Neuronal stem cell (in vitro differentiated cells): ENCODE data around the gene PIP5K1C.

Experiments used
- DNase-seq: peaks from one replicate; pipeline ENCODE4 v3.0.0-alpha.2; 2013; ENCODE audit warnings: low spot score
- H2AFZ ChIP-seq: one replicate; pipeline ENCODE4 v1.6.1; 2013; ENCODE audit warnings: mild to moderate bottlenecking, low read length, inconsistent platforms
- H2AK5ac ChIP-seq: 2 replicates; pipeline ENCODE4 v1.6.1; 2013; ENCODE audit warnings: low read depth, mild to moderate bottlenecking, inconsistent platforms, low read length, moderate library complexity, mixed read lengths
- H2BK120ac ChIP-seq: 2 replicates; pipeline ENCODE4 v1.6.1; 2013; ENCODE audit warnings: low read depth, mild to moderate bottlenecking, inconsistent platforms, low read length, moderate library complexity, mixed read lengths
- H2BK12ac ChIP-seq: one replicate; pipeline ENCODE4 v1.6.1; 2013; ENCODE audit warnings: low read length, inconsistent platforms
- H2BK15ac ChIP-seq: 2 replicates; pipeline ENCODE4 v1.6.1; 2013; ENCODE audit warnings: mild to moderate bottlenecking, low read length, inconsistent platforms, mixed read lengths
- H2BK5ac ChIP-seq: one replicate; pipeline ENCODE4 v1.6.1; 2013; ENCODE audit warnings: inconsistent platforms, mild to moderate bottlenecking, low read length, moderate library complexity
- H3K14ac ChIP-seq: one replicate; pipeline ENCODE4 v1.6.1; 2013; ENCODE audit warnings: low read length, inconsistent platforms
- H3K18ac ChIP-seq: 2 replicates; pipeline ENCODE4 v1.6.1; 2013; ENCODE audit warnings: low read length, inconsistent platforms
- H3K23ac ChIP-seq: 2 replicates; pipeline ENCODE4 v1.6.1; 2013; ENCODE audit warnings: low read depth, mild to moderate bottlenecking, mixed read lengths, low read length, inconsistent platforms; ENCODE audit not compliant: poor library complexity
- H3K27ac ChIP-seq: replicated peaks from 3 replicates; pipeline ENCODE4 v1.5.1; 2013; ENCODE audit warnings: low read length, inconsistent platforms
- H3K27me3 ChIP-seq, 3 experiments: 2 replicates each; pipeline ENCODE4 v1.6.1; 2013; ENCODE audit warnings: low read length in 3 of 3, mild to moderate bottlenecking in 2 of 3, inconsistent platforms in 1 of 3, low read depth in 1 of 3, mixed read lengths in 1 of 3, moderate library complexity in 1 of 3; ENCODE audit not compliant: control insufficient read depth in 3 of 3, insufficient read depth in 3 of 3
- H3K36me3 ChIP-seq, 2 donors: replicated peaks in 1 of 2; 2 replicates each; pipeline ENCODE4 v1.6.1; 2013; ENCODE audit warnings: low read length in 2 of 2; ENCODE audit not compliant: control insufficient read depth in 2 of 2, insufficient read depth in 2 of 2
- H3K4ac ChIP-seq: 2 replicates; pipeline ENCODE4 v1.6.1; 2013; ENCODE audit warnings: inconsistent platforms, mild to moderate bottlenecking, low read length, moderate library complexity
- H3K4me1 ChIP-seq, 2 donors: 1 replicate in 1 of 2; 2 replicates in 1 of 2; pipeline ENCODE4 v1.6.1; 2013; ENCODE audit warnings: low read length in 2 of 2, low read depth in 1 of 2; ENCODE audit not compliant: control insufficient read depth in 2 of 2, insufficient read depth in 1 of 2
- H3K4me2 ChIP-seq: one replicate; pipeline ENCODE4 v1.6.1; 2013; ENCODE audit warnings: mild to moderate bottlenecking, low read length, inconsistent platforms; ENCODE audit not compliant: insufficient read depth, poor library complexity, severe bottlenecking
- H3K4me3 ChIP-seq, 2 donors: 2 replicates each; pipeline ENCODE4 v1.5.1; 2013; ENCODE audit warnings: low read length in 2 of 2, mild to moderate bottlenecking in 2 of 2, inconsistent platforms in 1 of 2, moderate library complexity in 1 of 2
- H3K79me1 ChIP-seq: one replicate; pipeline ENCODE4 v1.6.1; 2013; ENCODE audit warnings: low read depth, mild to moderate bottlenecking, inconsistent platforms, low read length, moderate library complexity
- H3K9ac ChIP-seq: one replicate; pipeline ENCODE4 v1.6.1; 2013; ENCODE audit warnings: mild to moderate bottlenecking, low read depth, low read length, inconsistent platforms; ENCODE audit not compliant: poor library complexity
- H3K9me3 ChIP-seq, 2 donors: replicated peaks in 1 of 2; 2 replicates each; pipeline versions ENCODE3 to v1.6.1; 2013; ENCODE audit warnings: low read length in 2 of 2, mild to moderate bottlenecking in 2 of 2, inconsistent platforms in 1 of 2, low read depth in 1 of 2, mixed read lengths in 1 of 2, moderate library complexity in 1 of 2; ENCODE audit not compliant: control insufficient read depth in 2 of 2, insufficient read depth in 1 of 2
- H4K8ac ChIP-seq: one replicate; pipeline ENCODE4 v1.6.1; 2013; ENCODE audit warnings: low read depth, mild to moderate bottlenecking, inconsistent platforms, low read length, moderate library complexity
- H4K91ac ChIP-seq: one replicate; pipeline ENCODE4 v1.6.1; 2013; ENCODE audit warnings: low read length, low read depth, mild to moderate bottlenecking, inconsistent platforms; ENCODE audit not compliant: poor library complexity
- WGBS, 2 donors: extraction: QIAGEN DNeasy Blood & Tissue Kit; methylation state at CpG; one replicate each; pipeline ENCODE4 v1.1.7; 2013; ENCODE audit warnings: missing lambda C conversion rate in 2 of 2, mixed read lengths in 1 of 2; ENCODE audit not compliant: insufficient read length in 2 of 2, insufficient replicate concordance in 1 of 2; ENCODE audit errors: extremely low coverage in 2 of 2; 5-methylcytosine and 5-hydroxymethylcytosine counted together

Gene PIP5K1C

GRCh38 chr19:3656747-3657394, 43.4 kb downstream of the PIP5K1C start:
- Histone ChIP-seq H3K36me3 (peaks cover 47 to 83% of the 10 kb centered on the region in 2 donors), H3K23ac (no peak overlapping the region), H2AFZ (no peak overlapping the region), H2BK120ac (no peak overlapping the region), H3K9ac (no peak overlapping the region), H3K4ac (no peak overlapping the region), H3K27ac (no peak overlapping the region), H3K18ac (no peak overlapping the region), H3K14ac (peak overlapping the region; percentile 94), H3K27me3 (no peaks in the 10 kb centered on the region), H3K79me1 (peaks cover 6% of the 10 kb centered on the region), H2AK5ac (no peak overlapping the region), H2BK12ac (no peak overlapping the region), H2BK15ac (no peak overlapping the region), H2BK5ac (peak overlapping the region; percentile 48), H3K4me2 (no peak overlapping the region), H4K8ac (no peak overlapping the region), H3K4me1 (no peaks in the 10 kb centered on the region), H3K4me3 (no peak overlapping the region), H4K91ac (no peak overlapping the region), H3K9me3 (peaks cover 0 to 4% of the 10 kb centered on the region in 2 donors)
- no peak for DNase-seq
- whole genome bisulfite sequencing, 2 donors: no CpG with 5 or more reads among the region's 19 CpGs

- H2BK120ac ChIP-seq: no peak overlapping the region
- H4K8ac ChIP-seq: no peak overlapping the region
- H3K23ac ChIP-seq: no peak overlapping the region
- WGBS, 2 donors: no CpG with 5 or more reads among the region's 36 CpGs
- H2AK5ac ChIP-seq: no peak overlapping the region
- no peak overlapping the region for H3K18ac ChIP-seq
- H3K4me1 ChIP-seq: no peaks in the 10 kb centered on the region
- no peak overlapping the region for H2AFZ ChIP-seq
- H3K27ac ChIP-seq: no peak overlapping the region
- H3K4me3 ChIP-seq: no peak overlapping the region
- peak overlapping the region; percentile 94 for H3K14ac ChIP-seq
- no peak overlapping the region for H3K4me2 ChIP-seq
- no peak overlapping the region for H3K9ac ChIP-seq
- DNase-seq: no peak
- H3K36me3 ChIP-seq: peaks cover 45 to 83% of the 10 kb centered on the region in 2 donors
- H2BK5ac ChIP-seq: peak overlapping the region; percentile 48
- no peak overlapping the region for H2BK15ac ChIP-seq
- H3K4ac ChIP-seq: no peak overlapping the region
- no peaks in the 10 kb centered on the region for H3K27me3 ChIP-seq
- H2BK12ac ChIP-seq: peak overlapping the region; percentile 22
- H4K91ac ChIP-seq: no peak overlapping the region
- H3K79me1 ChIP-seq: peaks cover 6% of the 10 kb centered on the region
- H3K9me3 ChIP-seq: peaks cover 0 to 4% of the 10 kb centered on the region in 2 donors
Observed at GRCh38 chr19:3656073-3656746, 44.1 kb downstream of the PIP5K1C start.

DNA sequence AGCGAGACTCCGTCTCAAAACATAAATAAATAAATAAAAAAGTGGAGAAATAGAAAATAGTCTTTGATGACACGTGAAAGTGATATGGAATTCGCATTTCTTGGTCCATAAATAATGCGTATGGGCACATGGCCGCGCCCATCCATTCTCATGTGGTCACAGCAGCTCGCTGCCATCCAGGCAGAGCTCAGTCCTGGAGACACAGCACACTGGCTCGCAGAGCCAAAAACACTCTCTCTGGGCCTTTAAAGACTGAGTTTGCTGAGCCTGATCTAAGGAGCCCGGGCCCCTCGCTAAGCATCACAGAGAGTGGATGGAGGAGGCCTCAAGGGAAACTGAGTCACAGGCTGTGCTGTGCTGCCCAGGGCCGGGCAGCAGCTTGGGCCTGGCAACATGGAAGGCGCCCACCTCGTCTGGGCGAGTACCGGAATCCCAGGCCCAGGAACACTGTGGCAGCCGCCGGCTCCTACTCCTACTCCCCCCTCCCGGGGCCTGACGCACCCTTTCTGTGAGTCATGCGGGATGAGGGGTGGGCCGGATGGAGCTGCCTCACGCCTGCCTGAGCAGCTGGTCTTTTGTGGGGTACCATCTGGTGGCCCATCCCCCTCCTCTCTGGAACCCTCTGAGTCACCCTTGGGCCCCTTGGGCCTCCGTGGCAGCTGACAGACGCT, 44.7 kb downstream of the PIP5K1C start:
- Histone ChIP-seq H2BK15ac (no peak overlapping the region), H3K27ac (no peak overlapping the region), H3K4me2 (no peak overlapping the region), H3K4me1 (no peaks in the 10 kb centered on the region), H2AK5ac (peak overlapping the region; percentile 43), H3K9me3 (peaks cover 0 to 4% of the 10 kb centered on the region in 2 donors), H3K9ac (no peak overlapping the region), H2BK12ac (no peak overlapping the region), H4K8ac (no peak overlapping the region), H3K79me1 (peaks cover 4% of the 10 kb centered on the region), H3K14ac (peak overlapping the region; percentile 38), H4K91ac (no peak overlapping the region), H3K4me3 (no peak overlapping the region), H3K27me3 (no peaks in the 10 kb centered on the region), H3K18ac (no peak overlapping the region), H2BK5ac (no peak overlapping the region), H2BK120ac (no peak overlapping the region), H3K36me3 (peaks cover 42 to 79% of the 10 kb centered on the region in 2 donors), H3K23ac (no peak overlapping the region), H2AFZ (no peak overlapping the region), H3K4ac (no peak overlapping the region)
- WGBS, 2 donors: no CpG with 5 or more reads among the region's 25 CpGs
- DNase-seq: no peak

GRCh38 chr19:3653865-3654513, 46.3 kb downstream of the PIP5K1C start:
- H3K27ac ChIP-seq: no peak overlapping the region
- no peak overlapping the region for H3K4me3 ChIP-seq
- H4K8ac ChIP-seq: no peak overlapping the region
- no peak overlapping the region for H3K14ac ChIP-seq
- DNase-seq: no peak
- peaks cover 40 to 66% of the 10 kb centered on the region in 2 donors for H3K36me3 ChIP-seq
- no peak overlapping the region for H3K18ac ChIP-seq
- no peak overlapping the region for H3K4me2 ChIP-seq
- H2BK120ac ChIP-seq: no peak overlapping the region
- H3K9ac ChIP-seq: no peak overlapping the region
- no peak overlapping the region for H3K23ac ChIP-seq
- H2BK15ac ChIP-seq: no peak overlapping the region
- H2AK5ac ChIP-seq: no peak overlapping the region
- H3K9me3 ChIP-seq: peaks cover 0 to 4% of the 10 kb centered on the region in 2 donors
- no peak overlapping the region for H2BK12ac ChIP-seq
- no peak overlapping the region for H4K91ac ChIP-seq
- H2BK5ac ChIP-seq: no peak overlapping the region
- H3K27me3 ChIP-seq: no peaks in the 10 kb centered on the region
- no CpG with 5 or more reads among the region's 20 CpGs for WGBS, 2 donors
- no peaks in the 10 kb centered on the region for H3K4me1 ChIP-seq
- H2AFZ ChIP-seq: no peak overlapping the region
- H3K79me1 ChIP-seq: peaks cover 6% of the 10 kb centered on the region
- no peak overlapping the region for H3K4ac ChIP-seq
